GM18505 (cell line): ENCODE measurements around the gene CLCA4.
A peak's percentile ranks its signal among the peaks of the same experiment; 100 is the strongest.

Experiments
- ATAC-seq: cut with Tn5 transposase; IDR thresholded peaks from one replicate; pipeline ENCODE4 v1.9.1; 2021; ENCODE audit not compliant: unreplicated experiment
- POLR2A ChIP-seq: IDR thresholded peaks from 4 replicates; pipeline ENCODE4 v1.6.1; 2011; ENCODE audit warnings: borderline replicate concordance; ENCODE audit not compliant: insufficient read depth, insufficient read length; ENCODE audit errors: extremely low read depth

Gene CLCA4, protein sequence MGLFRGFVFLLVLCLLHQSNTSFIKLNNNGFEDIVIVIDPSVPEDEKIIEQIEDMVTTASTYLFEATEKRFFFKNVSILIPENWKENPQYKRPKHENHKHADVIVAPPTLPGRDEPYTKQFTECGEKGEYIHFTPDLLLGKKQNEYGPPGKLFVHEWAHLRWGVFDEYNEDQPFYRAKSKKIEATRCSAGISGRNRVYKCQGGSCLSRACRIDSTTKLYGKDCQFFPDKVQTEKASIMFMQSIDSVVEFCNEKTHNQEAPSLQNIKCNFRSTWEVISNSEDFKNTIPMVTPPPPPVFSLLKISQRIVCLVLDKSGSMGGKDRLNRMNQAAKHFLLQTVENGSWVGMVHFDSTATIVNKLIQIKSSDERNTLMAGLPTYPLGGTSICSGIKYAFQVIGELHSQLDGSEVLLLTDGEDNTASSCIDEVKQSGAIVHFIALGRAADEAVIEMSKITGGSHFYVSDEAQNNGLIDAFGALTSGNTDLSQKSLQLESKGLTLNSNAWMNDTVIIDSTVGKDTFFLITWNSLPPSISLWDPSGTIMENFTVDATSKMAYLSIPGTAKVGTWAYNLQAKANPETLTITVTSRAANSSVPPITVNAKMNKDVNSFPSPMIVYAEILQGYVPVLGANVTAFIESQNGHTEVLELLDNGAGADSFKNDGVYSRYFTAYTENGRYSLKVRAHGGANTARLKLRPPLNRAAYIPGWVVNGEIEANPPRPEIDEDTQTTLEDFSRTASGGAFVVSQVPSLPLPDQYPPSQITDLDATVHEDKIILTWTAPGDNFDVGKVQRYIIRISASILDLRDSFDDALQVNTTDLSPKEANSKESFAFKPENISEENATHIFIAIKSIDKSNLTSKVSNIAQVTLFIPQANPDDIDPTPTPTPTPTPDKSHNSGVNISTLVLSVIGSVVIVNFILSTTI

DNA sequence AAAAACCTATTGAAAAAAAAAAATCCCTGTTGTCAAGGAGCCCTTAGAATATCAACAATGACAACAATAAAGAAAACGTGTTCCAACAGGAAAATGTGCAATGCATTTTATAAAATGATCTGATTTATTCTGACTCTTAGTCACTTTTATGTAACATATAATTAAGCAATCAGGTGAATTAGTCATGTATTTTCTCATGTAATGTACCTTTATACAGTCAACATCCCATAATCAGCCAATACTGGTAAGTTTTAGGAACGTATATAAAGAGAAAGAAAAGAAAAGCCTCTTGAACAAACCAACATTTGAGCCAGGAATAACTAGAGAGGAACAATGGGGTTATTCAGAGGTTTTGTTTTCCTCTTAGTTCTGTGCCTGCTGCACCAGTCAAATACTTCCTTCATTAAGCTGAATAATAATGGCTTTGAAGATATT is at the start of gene CLCA4:
Gene CLCA4, plus strand, starts transcription at position 292 of the 435 bp plus-strand sequence. Its CDS starts 42 bp downstream, at position 334.
- no peak for TF ChIP-seq POLR2A
- ATAC-seq = no peak

DNA sequence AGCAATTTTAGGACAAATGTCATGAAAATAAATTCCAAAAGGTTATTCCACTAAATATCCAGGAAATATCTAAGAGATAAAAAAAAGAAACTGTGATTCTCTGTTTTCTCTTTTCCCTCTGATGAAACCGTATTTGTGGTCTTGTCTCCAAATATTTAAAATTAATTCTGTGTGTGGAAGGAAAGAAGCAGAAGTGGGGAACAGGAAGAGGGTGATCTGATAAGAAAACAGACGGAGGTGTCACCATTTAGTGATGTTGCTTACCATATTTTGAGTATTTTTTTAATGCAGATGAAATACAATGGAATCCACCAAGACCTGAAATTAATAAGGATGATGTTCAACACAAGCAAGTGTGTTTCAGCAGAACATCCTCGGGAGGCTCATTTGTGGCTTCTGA is 48.6 kb upstream of the CLCA4 start:
- no peak for ATAC-seq
- no peak for TF ChIP-seq POLR2A

DNA sequence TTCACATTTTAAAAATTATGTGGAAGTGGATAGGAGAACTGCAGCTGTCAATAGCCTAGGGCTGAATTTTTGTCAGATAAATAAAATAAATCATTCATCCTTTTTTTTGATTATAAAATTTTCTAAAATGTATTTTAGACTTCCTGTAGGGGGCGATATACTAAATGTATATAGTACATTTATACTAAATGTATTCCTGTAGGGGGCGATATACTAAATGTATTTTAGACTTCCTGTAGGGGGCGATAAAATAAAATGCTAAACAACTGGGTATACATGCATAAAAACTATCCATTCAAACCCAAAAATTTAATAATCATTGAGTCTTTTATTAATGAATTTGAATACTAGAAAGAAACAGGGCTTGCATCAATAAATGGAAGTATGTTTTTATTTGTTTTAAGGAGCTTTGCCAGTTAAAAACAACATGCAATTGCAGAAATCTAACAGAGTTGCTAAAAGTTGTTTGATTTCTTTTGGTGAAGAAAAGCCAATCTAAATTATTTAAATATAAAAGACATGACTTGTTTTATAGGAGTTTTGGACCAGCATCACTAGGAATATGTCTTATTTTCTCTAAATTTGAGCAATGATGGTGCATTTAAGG is 46.8 kb upstream of the CLCA4 start:
- no peak for TF ChIP-seq POLR2A
- ATAC-seq = no peak

DNA sequence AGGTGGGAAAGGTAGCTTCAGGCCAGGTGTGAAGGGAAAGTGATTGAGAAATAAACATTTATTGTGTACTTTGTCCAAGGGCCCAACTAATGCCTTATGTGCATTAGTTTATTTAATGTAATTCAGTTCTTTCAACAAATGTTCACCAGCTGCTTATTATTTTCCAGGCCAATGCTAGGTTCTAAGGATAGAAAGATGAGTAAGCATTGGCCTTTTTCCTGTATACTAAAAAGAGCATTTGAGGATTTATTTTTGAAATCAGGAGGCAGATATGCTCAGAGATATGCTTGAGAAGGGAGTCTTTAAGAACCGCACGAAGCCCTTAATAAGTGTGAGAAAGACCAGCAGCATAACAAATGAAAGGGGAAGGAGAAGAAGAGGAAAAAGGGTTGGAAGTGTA is 46.2 kb upstream of the CLCA4 start:
- no peak for TF ChIP-seq POLR2A
- no peak for ATAC-seq

DNA sequence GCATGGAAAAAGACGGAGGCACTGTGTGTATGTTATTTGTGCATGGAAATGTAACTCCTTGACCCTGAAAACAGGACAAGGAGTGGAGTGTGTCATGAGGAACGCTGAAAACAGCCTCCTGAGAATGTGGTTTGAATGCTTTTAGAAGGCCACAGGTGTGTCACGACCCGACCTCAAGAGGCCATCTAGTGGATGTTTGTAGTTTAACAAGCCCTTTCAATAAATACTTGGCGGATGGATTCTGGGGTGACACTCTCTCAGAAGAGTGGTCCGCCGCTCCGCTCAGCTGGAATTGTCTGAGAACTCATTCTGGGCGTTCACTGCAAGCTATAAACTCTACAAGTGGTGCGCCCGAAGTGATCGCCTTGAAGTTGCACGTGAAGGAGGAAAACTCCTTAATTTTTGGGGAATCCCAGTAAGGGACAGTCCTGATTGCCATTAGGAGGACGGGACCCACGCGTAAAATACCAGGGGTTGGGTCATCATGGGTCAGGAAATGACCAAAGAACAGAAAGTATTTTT is 44.7 kb upstream of the CLCA4 start:
- ATAC-seq = peak; percentile 64

DNA sequence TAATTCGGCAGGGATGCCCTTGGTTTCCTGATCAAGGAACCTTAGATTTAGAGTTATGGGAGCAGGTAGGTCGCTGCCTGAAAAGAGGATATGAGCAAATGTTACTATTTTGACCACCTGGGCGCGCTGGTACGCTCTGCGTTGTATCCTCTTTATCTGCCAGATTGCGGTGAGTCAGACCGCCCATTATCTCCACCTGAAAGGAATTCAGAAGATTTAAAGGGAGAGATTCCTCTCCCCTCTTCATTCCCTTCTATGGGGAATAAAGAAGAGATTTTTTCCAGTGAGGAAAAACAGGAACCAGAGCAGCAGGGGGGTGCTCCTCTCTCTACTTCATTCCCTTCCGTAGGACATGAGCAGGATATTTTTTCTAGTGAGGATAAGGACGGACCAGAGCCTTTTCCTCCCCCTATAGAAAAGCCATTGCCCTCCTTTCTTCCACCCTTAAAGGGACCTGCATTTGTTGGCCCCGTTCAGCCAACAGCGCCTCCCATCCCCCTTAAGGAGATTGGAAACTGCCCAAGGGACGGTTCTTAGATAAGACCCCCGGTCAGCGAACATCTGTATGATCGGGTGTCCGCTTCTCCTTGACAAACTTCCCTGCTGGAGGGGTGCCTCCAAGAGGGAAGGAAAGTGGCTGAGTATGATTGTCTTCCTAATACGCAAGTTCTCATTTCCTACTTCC is 44.0 kb upstream of the CLCA4 start:
- ATAC-seq = peak; percentile 42
- no peak for TF ChIP-seq POLR2A

DNA sequence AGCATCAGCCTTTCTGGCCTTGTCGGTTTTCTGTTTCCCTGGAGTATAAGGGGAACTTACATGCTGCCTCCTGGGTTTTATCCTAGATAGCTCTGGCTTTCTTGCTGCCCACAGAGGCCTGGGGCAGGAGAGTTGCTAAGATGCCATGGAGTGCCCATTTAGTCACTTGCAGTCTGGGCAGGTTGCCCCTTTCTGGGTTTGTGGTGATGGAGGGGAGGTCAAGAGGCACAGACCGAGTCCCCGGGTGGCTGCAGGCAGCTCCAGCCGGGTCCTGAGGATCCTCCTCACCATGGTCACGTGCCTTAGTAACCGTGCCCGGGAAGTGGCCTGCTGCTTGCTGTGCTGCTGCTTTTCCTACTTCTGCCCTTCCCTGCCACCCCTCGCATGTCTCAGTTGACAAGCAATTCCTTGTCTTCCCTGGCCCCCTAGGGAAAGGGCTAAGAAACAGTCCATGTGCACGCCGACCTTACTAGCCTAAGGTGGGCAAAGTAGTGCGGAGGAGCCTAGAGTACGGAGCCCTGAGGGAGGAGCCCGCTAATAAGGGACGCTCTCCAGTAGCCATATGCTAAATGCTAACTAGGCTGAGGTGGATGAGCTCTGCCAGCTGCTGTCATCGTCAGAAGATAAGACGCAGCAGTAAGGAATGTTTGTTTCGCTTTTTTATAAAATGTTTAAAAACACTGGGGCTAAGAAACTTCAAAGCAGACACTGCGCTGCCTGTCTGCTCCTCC is 43.3 kb upstream of the CLCA4 start:
- no peak for ATAC-seq
- no peak for TF ChIP-seq POLR2A

DNA sequence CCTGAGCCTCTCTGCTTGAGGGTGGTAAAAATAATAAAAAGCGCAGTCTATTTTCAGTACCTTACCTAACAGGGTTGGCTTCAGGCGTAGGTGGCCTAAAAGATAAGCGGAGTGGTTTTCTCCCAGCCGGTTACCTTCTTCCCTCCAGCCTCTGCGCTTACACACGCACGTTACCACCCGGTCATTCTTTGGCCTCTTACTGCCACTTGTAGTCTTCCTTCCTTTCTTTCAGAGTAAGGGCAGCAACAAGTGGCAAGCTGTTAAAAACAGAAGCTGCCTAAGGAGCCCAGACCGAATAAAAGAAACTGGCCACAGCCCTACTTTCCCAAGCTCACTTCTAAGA is 42.8 kb upstream of the CLCA4 start:
- ATAC-seq = no peak
- no peak for TF ChIP-seq POLR2A

DNA sequence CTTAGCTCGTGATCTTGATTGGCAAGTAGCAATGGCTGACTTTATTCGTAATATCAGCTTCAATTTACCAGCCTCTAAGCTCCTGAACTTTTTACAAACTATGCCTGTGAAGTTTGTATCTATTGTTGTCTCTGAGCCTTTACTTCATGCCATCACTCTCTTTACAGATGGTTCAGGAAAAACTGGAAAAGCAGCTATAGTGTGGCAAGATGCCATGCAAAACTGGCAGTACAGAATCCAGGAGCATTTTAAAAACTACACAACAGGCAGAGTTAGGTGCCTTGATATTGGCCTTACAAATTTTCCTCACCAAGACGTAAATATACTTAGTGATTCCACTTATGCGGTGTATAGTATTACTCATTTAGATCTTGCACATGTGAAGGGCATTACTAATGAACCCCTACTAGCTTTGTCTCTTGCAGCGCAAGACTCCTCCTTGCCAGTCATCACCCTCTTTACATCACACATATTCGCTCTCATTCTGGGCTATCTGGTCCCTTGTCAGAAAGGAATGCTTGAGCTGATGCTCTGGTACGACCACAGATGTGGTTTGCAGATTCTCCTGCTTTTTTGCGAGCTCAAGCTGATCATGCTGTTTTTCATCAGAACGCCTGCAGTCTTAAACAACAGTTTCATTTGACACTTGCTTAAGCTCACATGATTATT is 41.8 kb upstream of the CLCA4 start:
- TF ChIP-seq POLR2A = no peak
- ATAC-seq = no peak

DNA sequence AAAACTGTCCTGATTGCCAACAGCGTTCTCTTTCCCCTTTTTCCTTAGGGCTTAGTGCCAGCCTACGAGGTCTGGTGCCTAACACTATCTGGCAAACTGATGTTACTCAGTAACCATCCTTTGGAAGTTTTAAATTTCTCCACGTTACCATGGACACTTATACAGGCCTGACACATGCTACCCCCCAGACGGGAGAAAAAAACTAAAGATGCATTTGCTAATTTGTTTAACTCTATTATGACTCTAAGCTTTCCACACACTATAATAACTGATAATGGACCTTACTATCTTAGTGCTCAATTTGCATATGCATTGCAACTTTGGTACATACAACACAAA is 41.3 kb upstream of the CLCA4 start:
- no peak for TF ChIP-seq POLR2A
- no peak for ATAC-seq

DNA sequence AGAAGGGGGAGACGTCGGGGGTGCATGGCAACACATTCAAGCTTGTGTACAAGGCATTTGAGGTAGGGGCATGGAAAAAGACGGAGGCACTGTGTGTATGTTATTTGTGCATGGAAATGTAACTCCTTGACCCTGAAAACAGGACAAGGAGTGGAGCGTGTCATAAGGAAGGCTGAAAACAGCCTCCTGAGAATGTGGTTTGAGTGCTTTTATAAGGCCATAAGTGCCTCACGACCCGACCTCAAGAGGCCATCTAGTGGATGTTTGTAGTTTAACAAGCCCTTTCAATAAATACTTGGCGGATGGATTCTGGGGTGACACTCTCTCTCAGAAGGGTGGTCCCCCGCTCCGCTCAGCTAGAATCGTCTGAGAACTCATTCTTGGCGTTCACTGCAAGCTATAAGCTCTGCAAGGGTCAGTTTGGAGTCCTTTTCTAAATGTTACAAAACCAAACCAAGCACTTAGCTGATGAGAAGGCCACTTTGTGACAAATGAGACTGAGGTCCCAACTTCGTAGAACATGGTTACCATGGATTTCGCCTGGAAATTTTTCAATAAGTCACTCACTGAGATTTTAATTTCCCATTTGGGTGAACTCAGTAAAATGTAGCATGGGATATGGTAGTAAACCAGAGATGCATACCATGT is 38.8 kb upstream of the CLCA4 start:
- peak; percentile 61 for ATAC-seq
- no peak for TF ChIP-seq POLR2A
